Measurements from ENCODE around the gene DCHS2. TPM values are rescaled to one million over a fixed set of nuclear protein-coding genes. Genes with fewer than 3 reads are reported as not detected.

The DCHS2 gene
- total and polyA plus RNA-seq, 2 of the 8 experiments (the other 6 are each of a cell fraction or from before 2014, with no cell fraction given), result 0.54 to 2.6 TPM

GRCh38 chr4:154366956-154367355, 124.6 kb downstream of the DCHS2 start (continued):
- TF ChIP-seq CHD7 (IDR thresholded peaks at IDR 0.05; ENCODE audit: insufficient replicate concordance, low read length) (no peak), MAFK (IDR thresholded peaks at IDR 0.05; ENCODE audit: low read depth, low read length) (no peak), TEAD4 (IDR thresholded peaks at IDR 0.05; ENCODE audit: low read depth, low read length) (no peak), EP300 (IDR thresholded peaks at IDR 0.05; ENCODE audit: borderline replicate concordance in 1 of 2, low read depth in 2 of 2, low read length in 2 of 2) (no peak), USF2 (IDR thresholded peaks at IDR 0.05; ENCODE audit: low read length) (no peak), HDAC6 (IDR thresholded peaks at IDR 0.05; ENCODE audit: low read depth, low read length) (no peak), RNF2 (IDR thresholded peaks at IDR 0.05; ENCODE audit: borderline replicate concordance, low read depth, low read length, missing control alignments, poor library complexity, severe bottlenecking) (no peak), SAP30 (IDR thresholded peaks at IDR 0.05; ENCODE audit: insufficient read depth, insufficient replicate concordance, low read length) (no peak), CHD2 (IDR thresholded peaks at IDR 0.05; ENCODE audit: low read length) (no peak)

Measured in H1 (cell line).